Measurements from ENCODE around the gene PNMA6E. TPM values are rescaled to one million over a fixed set of nuclear protein-coding genes. Genes with fewer than 3 reads are reported as not detected.

The PNMA6E gene
- total RNA-seq (2014; rRNA removed; shearing (Covaris generic)): 0.03 TPM in 1 of 2 replicates, not detected in the other
- polyA plus RNA-seq (2015; cell fraction: cytosol; rRNA removed): not detected in 2 replicates
- polyA plus RNA-seq (2015; cell fraction: nucleus; rRNA removed): not detected in 2 replicates

DNA sequence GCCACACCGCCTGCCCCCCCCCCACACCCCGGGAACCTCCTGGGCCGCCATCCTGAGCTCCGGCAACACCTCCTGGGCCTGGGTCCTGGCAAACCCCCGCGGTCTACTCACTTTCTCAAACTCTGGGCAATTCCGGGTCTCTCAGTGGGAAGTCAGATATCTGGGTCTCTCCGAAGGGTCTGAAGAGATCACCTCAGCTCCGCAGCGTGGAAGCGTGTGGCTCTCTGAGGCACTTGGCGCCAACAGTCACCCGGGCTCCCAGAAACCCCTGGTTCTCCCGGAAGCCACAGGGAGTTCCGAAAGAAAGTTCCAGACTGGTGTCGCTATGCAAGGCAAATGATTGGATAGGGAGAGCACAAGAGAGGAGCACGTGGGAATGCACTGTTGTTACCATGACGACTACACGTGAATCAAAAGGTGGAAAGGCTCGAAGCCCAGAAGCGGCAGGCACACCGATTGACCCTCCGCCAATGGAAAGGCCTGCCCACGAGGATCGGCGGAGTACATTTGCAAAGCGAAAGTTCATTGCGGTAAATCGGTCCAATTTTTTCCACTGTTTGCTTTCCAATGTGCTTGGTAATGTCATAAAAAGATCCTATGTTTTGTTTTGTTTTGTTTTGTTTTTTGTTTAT is at the start of gene PNMA6E:
Gene PNMA6E, minus strand, starts transcription at position 218 of the 632 bp plus-strand sequence. CDS start 2,501 bp downstream, outside the sequence.
- no peak for DNase-seq (ENCODE audit: low read depth)

DNA sequence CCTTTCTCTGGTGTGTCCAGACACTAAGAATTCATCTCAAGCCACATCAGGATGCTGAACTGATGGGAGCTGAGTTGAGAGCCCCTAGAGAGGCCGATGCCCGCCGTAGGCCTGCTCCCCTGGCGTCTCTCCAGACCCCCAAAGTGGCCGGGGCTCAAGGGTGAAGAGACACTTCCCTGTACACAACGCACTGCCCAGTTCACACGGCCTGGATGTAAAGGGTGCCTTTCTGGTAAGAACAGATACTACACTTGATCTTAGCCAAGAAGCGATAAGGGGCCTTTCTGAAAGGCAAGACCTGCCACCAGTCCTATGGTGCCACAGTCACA is 49.8 kb upstream of the PNMA6E start:
- no peak for DNase-seq (ENCODE audit: low read depth)

DNA sequence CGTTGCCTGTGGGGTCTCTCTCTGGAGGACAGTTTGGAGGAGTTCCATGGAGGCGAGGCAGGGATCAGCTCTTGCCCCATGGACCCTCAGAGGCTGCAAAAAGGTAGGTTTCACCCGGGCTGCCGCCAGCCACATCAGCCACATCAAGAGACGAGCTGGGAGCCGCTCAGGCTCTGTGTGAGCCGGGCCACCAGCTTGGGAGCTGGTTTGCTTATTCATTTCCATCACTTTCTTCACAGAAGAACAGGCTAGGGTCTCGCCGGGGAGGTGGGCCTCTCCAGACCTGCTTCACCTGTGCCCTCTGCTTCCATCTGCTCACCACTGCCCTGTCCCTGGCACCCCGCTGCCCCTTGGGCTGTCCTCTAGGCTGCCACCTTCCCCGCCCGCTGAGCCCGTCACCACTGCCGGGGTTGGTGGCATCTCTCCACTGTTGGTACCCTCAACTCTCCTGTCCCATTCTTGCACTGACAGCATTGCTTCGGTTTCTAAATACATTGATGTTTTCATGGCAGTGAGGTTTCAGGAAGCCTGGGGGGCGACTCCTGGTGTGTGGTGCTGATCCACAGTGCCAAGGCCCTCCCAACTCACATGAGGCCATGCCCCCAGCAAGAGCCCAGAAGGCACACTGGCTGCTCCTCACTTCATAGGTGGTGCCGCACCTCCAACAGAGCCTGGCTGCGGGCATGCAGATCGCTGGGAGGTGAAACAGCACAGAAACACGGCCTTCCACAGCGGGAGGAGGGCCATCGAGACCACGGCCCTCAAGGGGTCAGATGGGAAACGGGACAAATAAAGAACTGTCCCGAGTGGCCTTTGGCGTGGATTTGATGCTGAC is 49.2 kb upstream of the PNMA6E start:
- no peak for DNase-seq (ENCODE audit: low read depth)

DNA sequence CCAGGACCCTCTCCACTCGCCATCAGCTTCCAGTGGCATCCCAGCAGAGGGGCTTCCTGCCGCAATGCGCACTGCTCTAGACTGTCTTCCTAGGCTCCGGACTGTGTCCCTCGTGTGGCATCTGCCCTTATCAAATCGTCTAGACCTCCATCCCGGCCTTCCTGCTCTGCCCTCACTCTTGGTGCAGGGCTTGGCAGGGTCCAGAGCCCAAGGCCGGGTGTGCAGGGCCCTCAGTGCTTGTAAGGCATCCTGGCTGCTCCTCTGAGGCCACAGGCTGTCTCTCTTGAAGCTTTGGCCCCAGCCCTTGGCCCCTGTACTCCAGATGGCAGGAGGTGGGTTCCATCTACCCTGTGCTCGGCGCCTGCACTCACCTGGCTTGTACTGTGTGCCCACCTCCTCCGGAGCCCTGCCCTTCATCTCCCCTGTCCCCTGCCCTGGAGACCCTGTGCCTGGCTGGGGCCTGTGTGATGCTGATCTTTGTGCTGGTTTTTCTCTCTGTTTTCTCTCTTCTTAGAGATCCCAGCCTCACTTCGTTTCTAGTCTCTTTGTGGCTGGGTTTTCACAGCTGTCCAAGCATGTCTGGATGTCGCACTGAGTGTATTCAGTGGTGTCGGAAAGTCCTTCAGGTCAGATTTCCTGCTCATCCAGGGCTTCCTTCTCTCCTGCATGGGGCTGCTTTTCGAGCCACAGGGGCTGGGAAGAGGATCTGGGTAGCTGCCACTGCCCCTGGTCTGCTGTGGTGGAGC is 48.4 kb upstream of the PNMA6E start:
- no peak for DNase-seq (ENCODE audit: low read depth)

DNA sequence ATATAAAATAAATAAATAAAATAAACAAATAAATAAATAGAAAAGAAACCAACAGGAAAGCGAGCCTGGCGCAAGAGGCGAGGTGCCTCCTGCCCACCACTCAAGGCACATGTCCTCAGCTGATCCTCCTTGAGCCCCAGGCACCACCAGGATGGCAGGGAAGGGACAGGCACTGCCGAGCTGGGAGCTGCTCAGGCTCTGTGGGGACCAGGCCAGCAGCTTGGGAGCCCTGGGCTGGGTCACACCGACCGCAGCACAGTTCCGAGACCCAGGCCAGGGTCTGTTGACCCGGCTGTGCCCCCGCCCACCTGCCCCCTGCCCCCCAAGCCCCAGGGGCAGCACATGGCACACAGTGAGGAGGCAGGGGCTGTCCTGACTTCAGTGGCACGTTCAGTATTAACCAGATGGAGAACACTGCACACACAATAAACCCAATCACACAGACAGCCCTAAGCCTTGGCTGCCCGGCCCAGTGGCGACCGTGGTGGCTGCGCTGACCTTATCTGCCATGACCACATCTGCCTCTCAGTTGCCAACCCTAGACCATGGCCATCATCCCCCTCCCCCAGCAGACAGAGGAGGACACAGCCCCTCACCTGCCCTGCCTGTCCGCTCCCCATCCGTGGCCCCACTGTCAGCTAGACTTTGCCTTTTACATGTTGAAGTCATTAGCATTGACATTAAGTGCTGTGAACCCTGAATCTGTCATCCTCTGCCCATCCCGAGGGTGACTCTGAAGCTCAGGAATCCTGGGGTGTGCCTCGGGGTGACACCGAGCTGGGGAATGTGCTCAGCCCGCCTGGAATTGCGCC is 47.6 kb upstream of the PNMA6E start:
- DNase-seq (ENCODE audit: low read depth): no peak

DNA sequence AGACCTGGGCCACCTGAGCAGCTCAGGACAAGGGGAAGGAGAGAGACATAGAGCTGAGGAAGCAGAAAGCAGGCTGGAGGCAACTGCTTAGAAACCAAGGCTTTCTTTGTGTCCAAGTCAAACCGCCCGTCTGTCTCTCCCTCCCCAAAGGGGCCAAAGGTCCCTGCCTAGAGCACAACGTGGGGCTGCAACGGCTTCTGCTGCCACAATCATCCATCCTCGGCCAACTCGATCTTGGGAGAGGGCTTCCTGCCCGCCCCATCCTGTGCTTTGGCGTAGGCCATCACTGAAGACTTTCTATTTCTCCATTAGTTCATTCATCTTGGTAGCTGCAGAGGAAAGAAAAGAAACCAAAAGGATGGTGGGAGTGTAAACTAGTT is 46.4 kb upstream of the PNMA6E start:
- DNase-seq (ENCODE audit: low read depth): no peak

DNA sequence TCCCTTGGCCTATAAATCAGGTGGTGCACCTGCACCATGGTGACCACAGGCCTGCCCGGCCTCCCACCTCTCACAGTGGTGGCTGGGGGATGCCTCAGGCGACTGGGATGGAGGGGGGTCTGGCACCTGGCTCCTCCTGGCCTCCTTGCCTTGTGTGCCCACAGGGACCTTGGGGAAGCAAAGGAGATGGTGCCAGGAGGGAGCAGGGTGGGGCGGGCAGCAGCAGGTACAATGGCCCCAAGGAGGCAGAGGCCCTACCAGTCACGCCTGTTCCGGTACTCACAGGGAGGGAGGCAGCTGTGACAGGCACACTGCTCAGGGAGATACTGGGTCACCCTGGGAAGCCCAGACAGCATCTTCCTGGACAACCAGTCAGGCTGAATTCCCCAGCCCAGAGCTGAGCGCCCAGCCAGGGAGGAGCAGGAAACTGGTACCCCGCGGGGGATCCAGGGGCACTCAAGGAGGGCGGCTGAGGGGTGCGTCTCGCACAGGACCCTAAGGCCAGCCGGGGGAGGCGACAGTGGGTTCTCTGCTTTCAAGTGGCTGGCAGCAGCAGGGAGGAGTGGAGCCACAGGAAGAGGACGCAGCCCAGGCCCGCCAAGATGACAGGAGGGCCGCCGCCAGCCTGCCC is 45.9 kb upstream of the PNMA6E start:
- no peak for DNase-seq (ENCODE audit: low read depth)

DNA sequence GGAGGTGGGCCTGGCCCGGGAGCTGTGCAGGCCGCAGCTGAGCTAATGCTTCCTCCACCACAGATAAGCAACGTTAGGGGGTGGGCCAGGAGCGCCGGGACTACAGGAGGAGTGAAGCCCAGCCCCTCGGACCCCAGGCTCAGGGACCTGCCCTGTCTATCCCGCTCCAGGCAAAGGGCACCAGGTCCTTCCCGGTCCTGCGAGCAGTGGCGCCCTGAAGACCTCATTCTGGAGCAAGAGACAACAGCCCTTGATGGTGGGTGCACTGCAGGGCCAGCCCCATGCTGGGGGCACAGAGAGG is 45.4 kb upstream of the PNMA6E start:
- no peak for DNase-seq (ENCODE audit: low read depth)

DNA sequence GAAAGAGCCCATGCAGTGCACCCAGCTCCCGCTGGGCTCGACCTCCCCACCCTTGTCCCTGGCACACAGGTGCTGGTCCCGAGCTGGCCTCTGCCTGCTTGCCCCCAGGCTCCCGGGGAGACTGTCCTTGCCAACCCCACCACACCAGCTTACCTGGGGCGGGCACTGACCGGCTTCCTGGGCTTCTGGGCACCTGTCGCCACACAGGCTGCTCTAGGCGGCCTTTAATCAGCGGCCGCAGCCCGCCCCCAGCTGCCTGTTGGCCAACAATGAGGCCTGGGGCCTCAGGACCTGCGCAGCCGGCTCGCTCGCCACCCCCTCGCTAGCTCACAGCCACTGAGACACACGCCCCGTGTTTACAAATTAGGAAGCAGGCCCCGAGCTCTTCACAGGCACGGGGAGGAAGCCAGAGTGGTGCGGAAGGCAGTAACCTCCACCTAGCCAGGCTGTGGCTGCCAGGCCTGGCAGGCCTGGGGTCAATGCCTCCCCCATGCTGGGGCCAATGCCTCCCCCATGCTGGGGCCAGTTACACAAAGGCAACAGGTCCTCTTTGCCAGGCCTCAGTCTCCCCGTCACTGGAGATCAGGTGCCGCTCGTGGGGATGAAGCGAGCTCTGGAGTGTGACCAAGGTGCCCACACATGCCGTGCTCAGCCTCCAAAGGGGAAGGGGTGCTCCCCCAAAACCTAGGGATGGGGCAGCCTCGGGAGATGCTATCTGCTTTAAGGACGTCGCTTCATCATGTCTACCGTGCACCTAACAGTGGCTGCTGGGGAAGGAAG is 44.9 kb upstream of the PNMA6E start, which contains the start of gene TREX2:
Gene TREX2, minus strand, starts transcription at position 201 of the 780 bp plus-strand sequence. CDS start 626 bp downstream, outside the sequence.
- no peak for DNase-seq (ENCODE audit: low read depth)

DNA sequence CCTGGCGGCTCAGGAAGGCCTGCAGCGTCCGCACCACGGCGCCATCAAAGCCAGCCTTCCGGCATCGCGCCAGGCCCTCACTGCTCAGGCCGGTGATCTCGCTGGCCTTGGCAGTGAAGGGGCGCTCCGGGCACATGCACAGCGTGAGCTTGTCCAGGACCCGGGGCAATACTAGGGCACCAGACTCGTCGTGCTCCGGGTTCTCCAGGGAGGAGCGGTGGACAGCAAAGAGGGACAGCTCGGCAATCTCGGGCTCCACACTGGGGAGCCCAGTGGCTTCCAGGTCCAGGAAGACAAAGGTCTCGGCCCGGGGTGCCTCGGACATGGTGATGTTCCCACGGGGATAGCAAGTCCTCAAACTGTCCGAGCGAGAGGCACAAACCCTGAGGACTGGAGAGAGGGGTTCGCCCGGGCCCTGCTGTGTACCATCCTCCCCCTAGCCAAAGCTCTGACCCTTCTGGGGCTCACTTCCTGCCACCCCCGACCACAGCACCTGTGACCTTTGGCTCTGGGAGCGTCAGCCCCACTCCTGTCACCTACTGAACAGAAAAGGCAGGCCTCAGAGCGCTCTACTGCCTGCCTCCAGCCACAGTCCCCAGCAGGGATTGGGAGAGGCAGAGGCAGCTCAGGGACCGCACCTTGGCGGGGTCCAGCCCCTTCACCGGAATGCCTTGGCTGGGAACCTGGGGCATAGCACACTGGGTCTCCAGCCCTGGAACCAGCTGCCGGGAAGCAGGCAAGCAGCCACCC is 44.1 kb upstream of the PNMA6E start:
- DNase-seq (ENCODE audit: low read depth): no peak

DNA sequence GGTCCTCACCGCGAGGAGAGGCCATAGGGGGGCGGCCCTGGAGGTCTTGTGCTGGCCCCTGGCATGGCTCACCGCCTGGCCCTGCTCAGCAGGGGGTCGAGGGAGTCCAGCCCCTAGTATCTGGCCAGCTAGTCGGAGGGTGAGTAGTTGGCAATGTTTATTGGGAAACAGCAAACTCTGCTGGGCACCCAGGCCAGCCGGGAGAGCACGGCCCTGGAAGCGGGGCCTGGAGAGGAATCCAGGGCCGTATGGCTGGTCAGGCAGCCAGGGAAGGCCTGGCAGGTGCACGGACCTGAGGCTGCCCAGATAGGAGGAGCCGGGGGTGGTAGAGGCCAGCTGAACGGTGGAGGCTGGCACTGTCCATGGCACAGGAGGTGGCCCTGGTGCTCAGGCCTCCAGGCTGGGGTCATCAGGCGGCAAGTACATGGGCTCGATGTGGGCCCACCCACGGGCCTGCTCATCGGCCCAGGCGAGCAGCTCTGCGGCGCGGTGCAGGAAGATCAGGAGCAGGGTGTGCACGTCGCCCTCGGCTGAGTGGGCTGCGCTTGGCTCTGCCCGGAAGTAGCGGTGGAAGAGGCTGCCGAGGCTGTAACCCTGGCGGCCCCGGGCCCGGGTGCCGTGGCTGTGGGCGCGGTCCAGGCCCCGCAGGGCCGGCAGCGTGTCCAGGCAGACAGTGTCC is 43.3 kb upstream of the PNMA6E start:
- no peak for DNase-seq (ENCODE audit: low read depth)

DNA sequence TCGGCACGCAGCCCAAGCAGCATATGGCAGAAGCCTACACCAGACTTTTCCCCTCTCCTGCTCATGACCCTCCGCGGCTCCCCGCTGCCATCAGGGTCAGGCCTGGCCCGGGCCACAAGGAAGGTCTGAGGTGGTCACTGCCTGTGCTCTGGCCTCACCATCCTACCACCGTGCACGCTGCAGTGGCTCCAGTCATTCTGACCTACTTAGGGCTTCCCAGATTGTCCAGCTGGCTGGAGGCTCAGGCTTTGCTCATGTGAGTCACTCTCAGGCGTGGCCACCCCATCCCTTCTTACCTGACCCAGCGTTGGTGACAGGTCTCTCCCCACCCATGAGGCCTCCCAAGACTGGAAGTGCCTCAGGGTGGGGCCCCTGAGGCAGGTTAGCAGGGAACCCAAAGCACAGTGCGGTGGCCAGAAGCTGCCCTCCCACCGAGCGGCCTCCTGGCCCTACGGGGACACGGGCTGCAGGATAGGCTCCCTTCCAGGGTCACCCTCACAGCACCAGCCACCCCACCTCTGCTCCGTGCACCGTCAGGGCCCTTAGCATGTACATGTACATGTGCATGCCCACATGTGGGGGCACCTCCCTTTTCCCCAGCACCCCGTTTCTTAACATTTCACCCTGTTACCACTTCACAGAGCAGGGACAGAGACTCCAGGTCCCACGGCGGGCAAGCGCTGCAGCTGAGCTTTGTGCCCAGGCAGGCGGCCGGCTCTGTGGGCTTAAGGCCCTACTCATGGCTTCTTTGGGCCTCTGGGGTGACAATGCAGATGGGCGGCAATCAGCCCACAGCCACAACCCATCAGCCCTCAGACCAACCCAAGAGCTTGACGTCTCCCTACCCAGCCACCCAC is 42.6 kb upstream of the PNMA6E start:
- no peak for DNase-seq (ENCODE audit: low read depth)

DNA sequence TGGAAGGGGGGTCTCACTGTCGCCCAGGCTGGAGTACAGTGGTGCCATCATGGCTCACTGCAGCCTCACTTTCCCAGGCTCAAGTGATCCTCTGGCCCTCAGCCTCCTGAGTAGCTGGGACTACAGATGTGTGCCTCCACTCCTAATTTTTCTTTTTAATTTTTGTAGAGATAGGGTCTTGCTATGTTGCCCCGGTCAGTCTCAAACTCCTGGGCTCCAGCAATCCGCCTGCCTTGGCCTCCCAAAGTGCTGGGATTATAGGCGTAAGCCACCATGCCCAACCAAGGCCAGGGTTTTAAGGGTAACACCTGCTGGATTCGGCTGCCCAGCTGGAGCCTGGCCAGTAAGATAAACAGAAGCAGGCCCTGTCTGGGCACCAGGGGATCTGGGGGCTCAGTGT is 41.3 kb upstream of the PNMA6E start:
- no peak for DNase-seq (ENCODE audit: low read depth)

DNA sequence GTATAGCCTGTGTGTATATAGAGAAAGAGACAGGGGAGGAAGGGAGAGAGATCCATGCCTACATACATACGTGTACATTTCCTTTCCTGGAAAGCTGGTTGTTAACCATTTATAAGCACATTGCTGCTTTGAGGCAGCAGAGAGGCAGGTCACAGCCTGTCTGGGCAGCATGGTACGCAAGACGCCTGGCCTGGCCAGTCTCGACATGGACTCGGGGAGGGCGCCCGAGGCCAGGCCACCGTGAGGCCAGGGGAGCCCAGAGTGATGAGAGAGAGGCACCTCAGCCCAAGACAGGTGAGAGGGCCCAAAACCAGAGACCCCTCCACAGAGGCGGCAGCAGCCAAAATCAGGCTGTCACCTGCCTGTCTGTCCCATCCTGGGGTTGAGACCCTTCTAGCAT is 40.8 kb upstream of the PNMA6E start:
- DNase-seq (ENCODE audit: low read depth): no peak

DNA sequence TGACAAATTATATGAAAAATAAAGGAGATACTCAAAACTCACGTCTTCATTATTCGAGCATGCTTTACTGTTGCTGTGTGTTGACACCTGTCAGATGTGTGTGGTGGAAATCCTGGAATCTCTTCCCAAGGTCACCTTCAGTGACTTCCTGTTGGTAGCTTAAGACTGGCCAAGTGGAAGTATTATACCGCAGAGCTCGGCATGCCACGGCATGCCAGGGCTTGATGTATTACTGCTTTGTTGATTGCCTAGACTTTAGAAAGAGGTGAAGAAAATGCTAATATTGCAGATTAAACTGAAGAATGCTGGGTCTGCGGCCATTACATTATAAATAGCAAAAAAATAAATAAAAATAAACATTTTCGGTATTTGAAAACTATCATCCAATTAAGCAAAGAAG is 40.1 kb upstream of the PNMA6E start:
- DNase-seq (ENCODE audit: low read depth): no peak

DNA sequence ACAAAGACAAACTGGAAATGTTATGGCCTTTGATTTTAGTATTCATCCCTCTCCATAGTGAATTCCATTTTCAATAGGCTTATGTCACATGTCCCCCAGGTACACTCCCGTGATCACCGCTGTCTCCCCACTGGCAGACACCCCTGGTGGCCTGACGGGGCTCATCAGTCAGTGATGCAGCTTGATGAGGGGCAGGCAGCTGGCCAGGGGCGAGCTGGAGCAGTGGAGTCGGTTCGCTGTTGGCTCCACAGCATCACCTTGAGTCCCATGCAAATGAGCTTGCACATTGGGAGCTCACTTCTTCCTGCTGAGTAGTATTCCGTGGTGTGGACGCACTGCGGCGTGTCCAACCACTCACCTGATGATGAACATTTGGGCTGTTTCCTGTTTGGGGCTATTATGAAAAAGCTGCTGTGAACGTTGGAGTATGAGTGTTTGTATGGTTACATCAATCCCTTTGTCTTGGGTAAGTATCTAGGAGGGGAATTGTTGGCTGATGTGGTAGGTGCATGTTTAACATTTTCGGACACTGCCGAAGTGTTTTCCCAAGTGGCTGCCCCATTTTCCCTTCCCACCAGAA is 39.5 kb upstream of the PNMA6E start:
- no peak for DNase-seq (ENCODE audit: low read depth)

DNA sequence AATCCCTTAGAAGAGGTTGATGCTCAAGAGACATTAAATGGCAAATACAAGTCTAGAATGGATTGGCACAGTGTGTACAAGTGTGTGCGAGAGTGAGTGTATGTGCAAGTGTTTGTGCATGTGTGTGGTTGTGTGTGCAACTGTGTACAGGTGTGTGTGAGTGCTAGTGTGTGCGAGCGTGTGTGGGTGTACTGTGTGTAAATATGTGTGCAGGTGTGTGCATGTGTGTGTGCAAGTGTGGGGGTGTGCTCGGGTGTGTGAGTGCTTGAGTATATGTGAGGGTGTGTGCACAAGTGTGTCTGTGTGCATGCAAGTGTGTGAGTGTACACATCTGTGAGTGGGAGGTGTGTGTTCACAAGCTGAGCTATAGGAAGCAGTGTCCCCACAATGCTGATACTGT is 38.8 kb upstream of the PNMA6E start:
- no peak for DNase-seq (ENCODE audit: low read depth)
